ENCODE results near the gene STON2. TPM values are rescaled to one million over a fixed set of nuclear protein-coding genes. Genes with fewer than 3 reads are reported as not detected.

The STON2 gene
- total RNA-seq, 1 donor from 2014 or later = 175 TPM

GRCh38 chr14:81418057-81418790 is 18.1 kb upstream of the STON2 start:
- no peak for DNase-seq (ENCODE audit: low read depth in 2 of 2)

- no peak for DNase-seq (ENCODE audit: low read depth in 2 of 2)
Observed at GRCh38 chr14:81416981-81417380, 16.9 kb upstream of the STON2 start.

DNA sequence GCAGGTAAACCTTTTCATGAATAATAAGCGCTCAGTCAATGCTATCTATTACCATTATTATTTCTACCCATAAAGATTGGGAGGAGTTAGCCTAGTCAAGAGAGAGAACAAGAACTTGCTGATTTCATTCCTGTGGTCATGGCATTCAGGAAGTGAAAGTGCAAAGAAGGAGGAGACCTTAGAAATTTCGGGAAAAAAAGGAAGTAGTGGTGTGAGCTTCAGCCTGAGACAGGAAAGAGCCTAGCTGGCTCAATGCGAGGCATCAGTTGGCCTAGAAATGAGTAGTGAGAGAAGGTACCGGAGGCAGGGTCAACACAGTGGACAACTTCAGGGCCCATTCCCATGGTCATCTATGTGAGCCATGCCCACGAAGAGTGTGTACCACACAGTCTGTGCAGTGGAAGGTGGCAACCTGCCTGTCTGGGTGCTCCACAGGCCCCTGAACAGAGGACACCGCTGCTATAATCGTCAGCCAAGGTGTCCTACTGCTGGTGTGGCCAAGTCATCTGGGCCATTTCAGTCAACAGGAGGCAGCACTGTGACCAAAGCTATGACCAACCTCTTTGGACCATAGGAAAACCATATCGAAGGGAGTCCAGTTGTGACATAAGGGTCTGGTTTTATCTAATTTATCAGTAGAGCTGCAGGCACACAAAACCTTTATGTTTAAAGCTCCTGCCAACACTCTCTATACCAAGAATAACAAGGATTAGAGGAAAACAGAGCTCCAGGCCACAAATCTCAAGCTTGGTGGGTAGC is 16.2 kb upstream of the STON2 start:
- no peak for DNase-seq (ENCODE audit: low read depth in 2 of 2)

- DNase-seq (ENCODE audit: low read depth in 2 of 2) = no peak
Observed at GRCh38 chr14:81415781-81416180, 15.7 kb upstream of the STON2 start.

GRCh38 chr14:81414123-81414522 is 14.0 kb upstream of the STON2 start:
- no peak for DNase-seq (ENCODE audit: low read depth in 2 of 2)

- DNase-seq (ENCODE audit: low read depth in 2 of 2) = no peak
Observed at GRCh38 chr14:81412779-81413178, 12.7 kb upstream of the STON2 start.

- no peak for DNase-seq (ENCODE audit: low read depth in 2 of 2)
Observed at GRCh38 chr14:81408595-81408994, 8.5 kb upstream of the STON2 start.

DNA sequence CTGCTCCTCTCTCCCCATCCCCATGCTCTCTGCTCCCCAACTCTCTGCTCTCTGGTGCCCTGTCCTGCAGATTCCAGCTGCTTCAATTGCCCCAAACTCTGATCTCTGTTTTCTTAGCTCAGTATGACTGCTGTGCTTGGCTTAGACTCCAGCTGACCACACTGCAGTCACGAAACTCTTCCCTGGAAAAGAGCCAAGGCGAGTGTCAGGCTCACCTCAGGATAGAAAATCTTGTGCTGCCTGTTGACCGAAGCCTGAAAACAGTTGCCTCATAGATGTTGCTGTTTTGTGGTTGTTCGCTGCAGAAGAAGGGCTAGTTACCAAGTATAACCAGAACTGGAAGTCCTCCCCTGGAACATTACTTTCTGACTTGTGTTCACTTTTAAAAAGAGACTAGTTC is 6.7 kb upstream of the STON2 start:
- DNase-seq (ENCODE audit: low read depth in 2 of 2) = peak in 1 of 2 donors; percentile 86

DNA sequence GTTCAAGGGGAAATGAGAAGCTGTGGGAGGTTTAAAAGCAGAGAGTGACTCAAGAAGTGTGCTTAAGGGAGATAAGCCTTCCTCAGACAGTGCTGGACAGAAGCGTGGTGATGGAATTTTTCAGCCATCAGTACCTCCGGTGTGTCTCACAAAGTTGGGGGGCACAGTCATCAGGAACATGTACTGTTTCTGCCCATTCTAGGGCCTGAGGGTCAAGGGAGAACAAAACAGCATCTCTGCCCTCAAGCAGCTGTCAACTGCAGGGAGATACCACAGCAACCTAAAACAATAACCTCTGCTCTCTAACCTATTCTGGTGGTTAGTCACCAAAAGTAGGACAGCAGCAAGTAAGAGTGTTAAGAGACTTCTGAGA is 2.0 kb upstream of the STON2 start:
- DNase-seq (ENCODE audit: low read depth in 2 of 2) = no peak

GRCh38 chr14:81401420-81402122 is 1.4 kb upstream of the STON2 start:
- no peak for DNase-seq (ENCODE audit: low read depth in 2 of 2)

- DNase-seq (ENCODE audit: low read depth in 2 of 2) = peak in 1 of 2 donors; percentile 94
Observed at GRCh38 chr14:81400852-81401251, 728 bp upstream of the STON2 start.

DNA sequence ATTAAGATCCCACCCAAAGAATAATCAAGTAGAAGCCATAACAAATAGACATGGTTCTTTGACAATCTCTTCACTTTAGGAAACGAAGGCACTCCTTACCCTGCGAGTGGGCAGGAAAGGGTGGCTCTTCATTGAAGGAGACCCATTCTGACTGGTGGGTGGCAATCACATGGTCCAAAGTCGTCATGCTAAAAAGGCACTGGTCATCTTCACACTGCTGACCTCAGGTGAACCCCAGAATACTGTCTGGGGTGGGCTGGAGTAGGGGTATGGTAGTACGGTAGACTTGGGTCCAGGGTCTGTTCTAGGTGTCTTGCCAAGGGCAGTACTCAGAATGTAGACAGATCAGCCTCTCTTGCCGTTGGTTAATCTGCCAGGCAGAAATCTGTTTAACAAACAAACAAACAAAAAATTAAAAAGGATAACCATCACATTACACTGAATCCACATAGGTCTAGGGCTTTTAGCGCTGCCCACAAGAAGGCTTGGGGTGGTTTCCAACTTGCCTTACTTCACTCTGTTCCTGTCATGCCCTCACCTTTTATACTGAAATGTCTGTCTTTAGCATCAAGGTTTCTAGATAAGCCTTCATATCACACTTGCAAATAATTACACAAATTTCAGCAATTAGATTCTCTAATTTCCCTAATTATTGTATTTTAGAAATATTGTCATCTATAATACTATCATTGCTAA is 1.8 kb downstream of the STON2 start:
- DNase-seq (ENCODE audit: low read depth in 2 of 2) = no peak

DNA sequence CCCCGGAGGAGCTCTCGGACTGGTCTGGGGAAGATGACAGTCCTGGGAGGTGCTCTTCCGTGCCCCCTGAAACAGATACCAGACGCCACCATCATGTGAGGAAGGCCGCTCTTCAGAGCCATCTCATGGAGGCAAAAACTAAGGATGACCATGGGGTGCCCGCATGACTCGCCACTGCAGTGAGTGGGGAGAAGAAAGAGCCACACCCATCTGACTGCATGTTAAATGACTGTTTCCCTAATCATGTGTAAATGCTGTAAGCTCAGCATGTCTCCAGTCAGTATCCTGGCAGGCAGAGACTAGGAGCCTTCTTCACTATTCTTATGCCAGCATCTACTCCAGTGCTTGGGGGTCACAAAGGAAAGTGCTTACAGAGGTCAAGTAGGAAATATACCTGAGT is 4.0 kb downstream of the STON2 start:
- no peak for DNase-seq (ENCODE audit: low read depth in 2 of 2)

DNA sequence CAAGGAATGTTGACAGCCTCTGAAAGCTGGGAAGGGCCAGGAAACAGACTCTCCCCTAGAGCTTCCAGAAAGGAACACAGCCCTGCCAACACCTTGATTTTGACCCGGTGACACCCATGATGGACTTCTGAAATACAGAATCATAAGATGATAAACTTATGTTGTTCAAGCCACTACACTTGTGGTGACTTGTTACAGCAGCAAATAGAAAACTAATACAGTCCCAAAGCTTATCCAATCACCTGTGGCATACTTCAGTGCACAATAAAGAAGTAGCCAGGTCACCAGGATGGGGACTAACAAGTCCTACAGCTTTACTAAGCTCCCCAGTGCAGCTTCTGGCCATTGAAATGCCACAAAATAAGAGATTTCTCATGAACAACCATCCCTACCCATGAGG is 5.4 kb downstream of the STON2 start:
- DNase-seq (ENCODE audit: low read depth in 2 of 2) = no peak

GRCh38 chr14:81392976-81393643 is 7.0 kb downstream of the STON2 start:
- DNase-seq (ENCODE audit: low read depth in 2 of 2) = no peak

- DNase-seq (ENCODE audit: low read depth in 2 of 2) = no peak
Observed at GRCh38 chr14:81392052-81392451, 8.1 kb downstream of the STON2 start.

DNA sequence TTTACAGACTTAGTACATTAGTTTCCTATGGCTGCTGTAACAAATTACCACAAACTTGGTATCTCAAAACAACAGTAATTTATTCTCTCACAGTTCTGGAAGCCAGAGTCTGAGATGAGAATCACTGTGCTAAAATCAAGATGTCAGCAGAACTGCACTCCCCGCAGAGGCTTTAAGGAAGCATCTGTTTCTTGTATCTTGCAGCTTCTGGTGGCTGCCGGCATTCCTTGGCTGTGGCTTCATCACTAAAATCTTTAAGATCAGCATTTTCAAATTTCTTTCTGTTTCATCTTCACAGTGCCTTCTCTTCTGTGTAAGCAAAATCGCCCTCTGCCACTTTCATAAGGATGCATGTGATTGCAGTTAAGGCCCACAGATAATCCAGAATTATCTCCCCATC is 9.4 kb downstream of the STON2 start:
- no peak for DNase-seq (ENCODE audit: low read depth in 2 of 2)

DNA sequence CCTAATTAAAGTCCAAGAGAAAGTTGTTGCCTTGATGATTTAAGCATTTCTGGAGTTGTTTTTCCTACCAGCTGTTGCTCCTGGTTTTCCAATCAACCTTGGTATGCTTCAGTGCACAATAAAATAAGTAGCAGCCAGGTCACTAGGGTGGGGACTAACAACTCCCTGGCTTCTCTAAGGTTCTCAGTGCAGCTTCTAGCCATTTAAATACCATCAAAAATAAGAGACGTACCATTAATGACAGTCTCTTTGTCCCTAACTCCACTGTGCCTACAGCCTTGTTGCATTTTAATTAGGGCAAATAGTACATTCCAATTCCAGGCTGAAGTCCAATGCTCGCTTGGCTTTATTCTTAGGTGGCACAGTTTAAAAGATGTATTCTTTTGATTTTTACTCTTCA is 11.8 kb downstream of the STON2 start:
- no peak for DNase-seq (ENCODE audit: low read depth in 2 of 2)

GRCh38 chr14:81386290-81386745 is 13.8 kb downstream of the STON2 start:
- DNase-seq (ENCODE audit: low read depth in 2 of 2) = no peak

- no peak for DNase-seq (ENCODE audit: low read depth in 2 of 2)
Observed at GRCh38 chr14:81385886-81386285, 14.2 kb downstream of the STON2 start.

DNA sequence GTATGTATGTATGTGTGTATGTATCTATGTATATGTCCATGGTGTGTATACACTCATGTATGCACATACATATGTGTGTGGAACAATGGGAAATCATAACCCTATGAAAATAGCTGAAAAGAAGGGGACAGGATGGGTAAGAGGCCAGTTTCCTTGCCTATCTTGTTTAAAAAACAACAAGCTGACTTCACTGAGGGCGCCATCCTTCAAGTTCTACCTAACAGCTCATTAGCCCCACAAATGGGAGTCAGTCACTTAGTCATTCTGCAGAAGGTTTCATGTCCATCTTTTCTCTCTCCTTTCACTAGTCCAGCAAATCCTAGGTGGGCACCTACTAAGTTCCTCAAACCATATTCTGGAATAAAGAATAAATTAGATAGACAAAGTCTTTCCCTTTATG is 14.7 kb downstream of the STON2 start:
- no peak for DNase-seq (ENCODE audit: low read depth in 2 of 2)

Data from lung microvascular endothelial cell (primary cell).